Measurements from ENCODE around the gene VWA8.
"Not testable (repeated sequence)": the region's sequence is repeated elsewhere in the genome, so short reads cannot be mapped to it uniquely, and the experiment has no call there.

The VWA8 gene

DNA sequence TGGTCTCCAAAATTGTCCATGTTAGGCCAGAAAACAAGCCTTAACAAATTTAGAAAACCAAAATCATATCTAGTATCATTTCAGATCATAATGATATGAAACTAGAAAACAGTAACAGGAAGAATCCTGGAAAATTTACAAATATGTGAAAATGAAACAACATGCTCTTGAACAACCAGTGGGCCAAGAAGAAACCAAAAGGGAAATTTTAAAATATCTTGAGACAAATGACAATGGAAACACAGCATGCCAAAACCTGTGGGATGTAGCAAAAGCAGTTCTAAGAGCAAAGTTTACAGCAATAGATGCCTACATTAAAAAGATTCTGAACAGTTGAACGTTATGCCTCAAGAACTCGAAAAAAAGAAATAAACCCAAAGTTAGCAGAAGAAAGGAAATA, 32.6 kb downstream of the VWA8 start:
- no peak for TF ChIP-seq EZH2phosphoT487 (IDR thresholded peaks at IDR 0.05; ENCODE audit: low read depth)
- no peak for TF ChIP-seq CTCF (IDR thresholded peaks at IDR 0.05; ENCODE audit: low read depth, low read length)
- H2AFZ ChIP-seq (ENCODE audit: low read depth, low read length), result no peak overlapping the region
- peaks cover 44% of the 10 kb centered on the region for H3K36me3 ChIP-seq (replicated peaks; ENCODE audit: low read depth, low read length)
- H3K9ac ChIP-seq (ENCODE audit: low read length), result no peak overlapping the region
- no peak overlapping the region for H3K27ac ChIP-seq (ENCODE audit: low read length)
- no peak overlapping the region for H3K4me2 ChIP-seq (ENCODE audit: low read length)
- H3K27me3 ChIP-seq (ENCODE audit: low read depth, low read length), result no peaks in the 10 kb centered on the region
- H3K4me1 ChIP-seq (ENCODE audit: low read length), result peaks cover 3% of the 10 kb centered on the region; the same call in 1 of the 2 replicates
- H4K20me1 ChIP-seq (ENCODE audit: insufficient read depth, low read length), result no peaks in the 10 kb centered on the region
- H3K4me3 ChIP-seq (ENCODE audit: low read length), result no peak overlapping the region
- H3K79me2 ChIP-seq (ENCODE audit: low read length), result peaks cover 39% of the 10 kb centered on the region
- H3K9me3 ChIP-seq (ENCODE audit: insufficient read depth, low read length), result peaks cover 15% of the 10 kb centered on the region; the same call in 1 of the 2 replicates

- H3K4me1 ChIP-seq (ENCODE audit: low read length), result peaks cover 3% of the 10 kb centered on the region; the same call in 1 of the 2 replicates
- H4K20me1 ChIP-seq (ENCODE audit: insufficient read depth, low read length), result peaks cover 2% of the 10 kb centered on the region; the same call in 1 of the 2 replicates
- peaks cover 15% of the 10 kb centered on the region; the same call in 1 of the 2 replicates for H3K9me3 ChIP-seq (ENCODE audit: insufficient read depth, low read length)
- no peak overlapping the region for H3K9ac ChIP-seq (ENCODE audit: low read length)
- H3K79me2 ChIP-seq (ENCODE audit: low read length), result peaks cover 36% of the 10 kb centered on the region
- no peak for TF ChIP-seq CTCF (IDR thresholded peaks at IDR 0.05; ENCODE audit: low read depth, low read length)
- TF ChIP-seq EZH2phosphoT487 (IDR thresholded peaks at IDR 0.05; ENCODE audit: low read depth), result no peak
- H2AFZ ChIP-seq (ENCODE audit: low read depth, low read length), result no peak overlapping the region
- no peak overlapping the region for H3K27ac ChIP-seq (ENCODE audit: low read length)
- no peak overlapping the region for H3K4me3 ChIP-seq (ENCODE audit: low read length)
- H3K27me3 ChIP-seq (ENCODE audit: low read depth, low read length), result no peaks in the 10 kb centered on the region
- no peak overlapping the region for H3K4me2 ChIP-seq (ENCODE audit: low read length)
- peaks cover 38% of the 10 kb centered on the region for H3K36me3 ChIP-seq (replicated peaks; ENCODE audit: low read depth, low read length)
Observed at GRCh38 chr13:41925014-41925413, 35.9 kb downstream of the VWA8 start.

- H3K27ac ChIP-seq (ENCODE audit: low read length); H3K4me2 ChIP-seq (ENCODE audit: low read length); H3K4me1 ChIP-seq (ENCODE audit: low read length); H3K9ac ChIP-seq (ENCODE audit: low read length); H3K4me3 ChIP-seq (ENCODE audit: low read length); H2AFZ ChIP-seq (ENCODE audit: low read depth, low read length); H3K27me3 ChIP-seq (ENCODE audit: low read depth, low read length): not testable (repeated sequence)
- peaks cover 15% of the 10 kb centered on the region; the same call in 1 of the 2 replicates for H3K9me3 ChIP-seq (ENCODE audit: insufficient read depth, low read length)
- peaks cover 13% of the 10 kb centered on the region; the same call in 1 of the 2 replicates for H4K20me1 ChIP-seq (ENCODE audit: insufficient read depth, low read length)
- peaks cover 37% of the 10 kb centered on the region for H3K79me2 ChIP-seq (ENCODE audit: low read length)
- H3K36me3 ChIP-seq (replicated peaks; ENCODE audit: low read depth, low read length), result peaks cover 34% of the 10 kb centered on the region
Observed at GRCh38 chr13:41922894-41923293, 38.0 kb downstream of the VWA8 start.

DNA sequence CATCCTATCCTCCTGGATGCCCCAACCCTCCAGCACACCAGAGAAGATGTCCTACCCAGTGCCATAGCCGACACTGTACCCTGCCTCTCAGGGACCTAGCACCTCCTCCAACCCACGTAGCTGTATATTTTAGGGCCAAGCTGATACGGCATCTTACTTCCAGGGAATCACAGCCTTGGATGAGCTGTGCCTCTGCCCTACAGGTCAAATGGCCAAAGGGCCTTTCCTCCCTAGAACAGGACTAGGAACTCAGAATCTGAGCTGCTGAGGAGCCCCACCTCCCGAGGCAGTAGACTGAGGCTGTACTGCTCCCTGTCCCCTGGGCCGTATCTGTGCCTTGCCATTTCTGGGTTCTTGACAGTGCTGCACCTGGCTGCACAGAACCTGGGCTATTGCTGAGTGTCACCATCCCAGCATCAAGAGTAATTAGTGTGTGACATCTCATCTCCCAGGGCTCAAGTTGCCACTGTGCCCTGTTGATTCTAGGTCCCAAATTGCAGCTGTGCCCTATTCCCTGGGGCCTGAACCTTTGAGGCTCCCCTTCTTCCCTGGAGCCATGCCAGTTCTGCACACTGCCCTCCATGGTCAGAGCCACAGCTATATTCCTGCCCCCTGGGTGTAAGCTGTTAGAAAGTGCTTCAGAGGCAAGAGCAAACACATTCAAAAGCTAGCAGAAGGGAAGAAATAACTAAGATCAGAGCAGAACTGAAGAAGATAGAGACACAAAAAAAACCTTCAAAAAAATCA, 41.0 kb downstream of the VWA8 start:
- Histone ChIP-seq H2AFZ (ENCODE audit: low read depth, low read length) (no peak overlapping the region), H3K9me3 (ENCODE audit: insufficient read depth, low read length) (peaks cover 8% of the 10 kb centered on the region; the same call in 1 of the 2 replicates), H3K9ac (ENCODE audit: low read length) (no peak overlapping the region), H3K27me3 (ENCODE audit: low read depth, low read length) (no peaks in the 10 kb centered on the region), H3K4me2 (ENCODE audit: low read length) (no peak overlapping the region), H4K20me1 (ENCODE audit: insufficient read depth, low read length) (peaks cover 21% of the 10 kb centered on the region; the same call in 1 of the 2 replicates), H3K27ac (ENCODE audit: low read length) (no peak overlapping the region), H3K36me3 (replicated peaks; ENCODE audit: low read depth, low read length) (peaks cover 12% of the 10 kb centered on the region), H3K4me1 (ENCODE audit: low read length) (peaks cover 26% of the 10 kb centered on the region), H3K4me3 (ENCODE audit: low read length) (no peak overlapping the region), H3K79me2 (ENCODE audit: low read length) (peaks cover 42% of the 10 kb centered on the region)
- TF ChIP-seq CTCF (IDR thresholded peaks at IDR 0.05; ENCODE audit: low read depth, low read length) (no peak), EZH2phosphoT487 (IDR thresholded peaks at IDR 0.05; ENCODE audit: low read depth) (no peak)

Data from OCI-LY3 (cell line).